ELF-1 (cell line): ENCODE results near the gene SSBP3.

ENCODE experiments used
- DNase-seq: peaks from one replicate; pipeline ENCODE4 v3.0.0-alpha.2; 2016; ENCODE audit warnings: low read depth, low spot score

SSBP3 gene

GRCh38 chr1:54305906-54306514 lies 100.2 kb downstream of the SSBP3 start:
- DNase-seq = no peak

DNA sequence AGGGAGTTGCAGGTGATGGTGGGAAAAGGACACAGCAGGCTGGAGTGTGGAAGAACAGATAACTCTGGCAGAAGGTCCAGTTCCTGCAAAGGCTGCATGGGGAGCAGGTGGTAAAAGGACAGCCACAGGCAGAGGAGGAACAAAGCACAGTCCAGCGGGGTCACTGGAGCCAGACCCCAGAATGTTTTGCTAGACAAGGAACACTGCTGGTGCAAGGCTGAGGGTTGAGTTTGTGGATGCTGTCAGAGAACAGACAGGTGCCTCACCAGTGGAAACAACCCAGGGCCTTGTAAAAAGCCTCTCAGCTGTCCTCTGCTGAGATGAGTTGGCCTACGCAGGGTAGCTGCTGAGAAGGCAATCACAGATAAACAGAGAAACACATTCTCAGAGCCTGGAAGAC lies 101.7 kb downstream of the SSBP3 start:
- no peak for DNase-seq

GRCh38 chr1:54302951-54303843 lies 103.0 kb downstream of the SSBP3 start:
- DNase-seq = no peak

GRCh38 chr1:54302549-54302948 lies 103.6 kb downstream of the SSBP3 start:
- no peak for DNase-seq

- DNase-seq = no peak
Observed at GRCh38 chr1:54301497-54301896, 104.7 kb downstream of the SSBP3 start.

GRCh38 chr1:54300401-54300800 lies 105.8 kb downstream of the SSBP3 start:
- no peak for DNase-seq

- no peak for DNase-seq
Observed at GRCh38 chr1:54299037-54299436, 107.2 kb downstream of the SSBP3 start.

DNA sequence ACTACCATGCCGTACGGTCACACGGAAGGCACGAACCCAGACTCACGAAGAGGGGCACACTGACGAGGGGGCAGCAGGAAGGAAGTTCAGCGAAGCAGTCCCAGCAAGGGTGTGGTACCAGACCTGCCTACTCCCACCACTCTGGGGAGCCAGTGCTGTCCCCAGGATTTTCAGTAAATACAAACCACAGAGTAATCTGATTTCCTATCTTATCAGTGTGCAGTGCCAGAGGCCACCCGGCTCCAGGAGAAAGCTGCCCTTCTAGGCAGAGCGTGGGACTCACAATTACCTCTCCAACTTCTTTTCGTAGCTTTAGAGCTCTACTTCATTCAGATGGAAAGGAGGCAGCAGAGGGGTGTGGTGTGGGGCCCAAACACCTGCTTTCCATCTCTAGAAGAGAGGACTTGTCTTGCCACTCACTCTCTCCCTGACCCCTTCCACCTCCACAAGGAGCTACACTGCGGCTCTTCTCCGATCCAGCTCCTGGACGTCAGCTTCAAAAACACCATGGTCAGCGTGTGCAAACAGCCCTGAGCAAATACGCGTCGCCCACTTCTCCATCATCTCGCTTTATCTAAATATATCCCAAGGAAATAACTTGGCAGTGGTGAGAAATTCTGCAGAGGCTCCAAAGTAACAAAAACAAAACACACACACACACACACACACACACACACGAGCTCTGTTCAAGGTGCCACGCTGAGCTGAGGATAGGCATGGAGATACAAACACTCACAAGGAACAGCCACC lies 107.7 kb downstream of the SSBP3 start:
- no peak for DNase-seq

DNA sequence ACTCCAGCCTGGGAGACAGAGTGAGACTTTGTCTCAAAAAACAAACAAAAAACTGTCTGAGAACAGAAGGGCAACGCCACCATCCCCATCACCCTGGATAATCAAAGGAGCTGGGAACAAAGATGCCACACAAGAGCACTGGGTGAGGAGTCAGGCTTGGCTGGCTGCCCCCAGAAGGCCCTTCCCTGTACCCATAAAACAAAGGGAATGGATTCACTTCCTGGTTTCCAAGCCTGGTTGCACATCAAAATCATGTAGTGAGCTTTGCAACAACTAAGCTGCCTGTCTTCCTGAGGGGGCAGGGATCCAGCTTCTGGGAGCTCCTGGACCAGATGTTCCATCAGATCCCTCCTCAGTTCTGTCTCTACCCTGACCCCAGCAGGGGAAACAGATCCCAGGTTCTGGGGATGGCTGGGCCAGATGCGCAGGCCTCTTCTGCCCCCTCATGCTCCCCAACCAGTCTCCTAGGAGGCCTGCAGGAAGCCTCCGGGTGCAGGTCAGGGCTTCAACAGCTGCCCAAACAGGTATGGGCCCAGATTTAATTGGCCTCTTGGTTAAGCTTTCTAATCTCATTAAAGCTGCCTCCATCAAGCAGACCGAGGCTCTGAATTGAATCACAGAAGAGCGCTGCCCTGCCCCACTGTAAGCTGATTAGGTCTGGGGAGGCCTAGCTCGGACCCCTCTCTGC lies 108.5 kb downstream of the SSBP3 start:
- no peak for DNase-seq

DNA sequence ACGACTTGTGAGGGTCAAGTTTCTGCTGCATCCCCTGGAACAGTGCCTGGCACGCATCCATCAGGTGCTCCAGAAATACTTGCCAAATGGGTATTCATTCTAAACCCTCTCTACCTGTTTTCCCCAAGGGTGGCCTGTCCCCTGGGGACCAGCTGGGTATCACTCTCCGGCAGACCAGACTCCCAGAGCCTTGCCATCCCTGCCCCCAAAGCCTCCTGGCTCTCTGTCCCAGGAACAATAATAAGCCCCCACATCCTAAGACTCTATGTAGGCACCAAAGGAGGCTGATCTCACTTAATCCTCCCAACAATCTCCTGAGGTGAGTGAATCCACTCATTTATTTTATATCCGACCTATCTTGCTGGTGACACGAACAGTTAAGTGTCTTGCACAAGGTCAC lies 109.5 kb downstream of the SSBP3 start:
- DNase-seq = no peak

GRCh38 chr1:54294887-54295286 lies 111.3 kb downstream of the SSBP3 start:
- DNase-seq = no peak

DNA sequence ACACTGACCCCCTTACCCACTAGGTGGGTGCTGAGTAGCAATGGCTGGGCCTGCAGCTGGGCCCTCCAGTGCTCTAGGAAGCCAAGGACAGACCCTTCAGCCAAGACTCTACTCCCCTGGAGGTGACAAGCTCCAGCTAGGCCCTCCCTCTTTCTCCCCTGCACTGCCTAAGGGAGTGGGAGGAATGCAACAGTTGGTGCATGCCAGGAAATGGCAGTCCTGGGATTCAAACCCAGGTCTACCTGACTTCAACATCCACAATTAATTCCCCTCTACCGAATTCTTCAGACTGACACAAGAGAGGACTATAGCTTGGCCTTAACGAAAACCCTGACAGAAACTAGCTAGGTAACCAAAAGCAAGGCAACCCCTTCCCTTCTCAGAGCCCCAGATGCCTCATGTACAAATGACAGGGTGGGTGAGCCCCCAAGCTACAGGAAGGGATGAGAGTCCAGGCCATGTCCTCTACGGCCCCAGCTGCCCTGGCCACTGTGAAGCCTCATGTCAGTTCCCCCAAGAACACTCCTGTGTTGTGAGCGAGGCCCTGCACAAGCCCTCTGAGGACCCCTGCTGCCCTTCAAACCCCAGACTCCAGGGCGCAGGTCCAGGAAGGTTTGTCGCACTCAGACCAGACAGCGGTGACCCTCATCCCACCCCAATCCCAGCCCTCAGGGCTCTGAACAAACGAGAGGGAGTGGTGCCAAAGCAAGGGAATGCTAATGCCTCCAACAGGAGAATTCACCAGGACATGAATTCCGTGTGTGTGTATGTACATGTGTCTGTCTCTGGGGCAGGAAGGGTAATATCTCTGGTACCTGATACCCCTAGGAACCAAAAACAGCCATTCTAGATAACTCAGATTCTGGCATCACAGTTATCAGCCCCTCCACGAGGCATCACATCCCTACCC lies 113.9 kb downstream of the SSBP3 start:
- no peak for DNase-seq

DNA sequence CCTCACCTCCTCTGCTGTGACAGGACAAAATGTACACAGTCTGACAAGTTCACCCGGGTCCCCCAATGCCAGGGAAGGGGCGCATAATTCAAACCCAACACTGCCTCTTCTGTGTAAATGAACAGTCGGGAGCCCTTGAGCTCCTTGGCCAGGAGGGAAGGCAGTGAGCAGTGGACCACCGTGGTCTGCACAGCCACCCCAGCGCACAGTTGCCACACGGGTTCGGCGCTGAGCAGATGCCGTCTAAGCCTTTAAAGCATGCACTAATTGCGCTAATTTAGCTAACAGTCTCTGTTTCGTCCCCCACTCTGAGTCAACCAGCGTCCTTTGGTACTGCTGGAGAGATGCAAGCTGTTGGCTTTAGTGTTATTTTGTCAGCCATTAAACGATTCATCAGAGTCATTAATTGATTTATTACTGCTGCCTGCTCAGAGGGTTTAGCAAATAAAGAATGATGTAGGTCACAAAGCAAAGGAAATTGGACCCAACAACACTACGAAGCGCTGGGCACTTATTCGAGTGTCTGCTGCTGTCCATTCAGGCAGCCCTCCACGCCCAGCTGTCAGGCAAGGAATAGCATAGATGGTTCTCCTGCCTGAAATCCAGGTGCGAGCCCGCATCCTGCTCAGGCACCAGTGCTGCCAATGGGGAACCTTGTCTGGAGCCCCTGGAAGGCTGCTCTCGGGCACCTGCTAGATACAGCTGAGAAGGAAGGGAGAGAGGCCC lies 114.8 kb downstream of the SSBP3 start:
- DNase-seq = no peak

DNA sequence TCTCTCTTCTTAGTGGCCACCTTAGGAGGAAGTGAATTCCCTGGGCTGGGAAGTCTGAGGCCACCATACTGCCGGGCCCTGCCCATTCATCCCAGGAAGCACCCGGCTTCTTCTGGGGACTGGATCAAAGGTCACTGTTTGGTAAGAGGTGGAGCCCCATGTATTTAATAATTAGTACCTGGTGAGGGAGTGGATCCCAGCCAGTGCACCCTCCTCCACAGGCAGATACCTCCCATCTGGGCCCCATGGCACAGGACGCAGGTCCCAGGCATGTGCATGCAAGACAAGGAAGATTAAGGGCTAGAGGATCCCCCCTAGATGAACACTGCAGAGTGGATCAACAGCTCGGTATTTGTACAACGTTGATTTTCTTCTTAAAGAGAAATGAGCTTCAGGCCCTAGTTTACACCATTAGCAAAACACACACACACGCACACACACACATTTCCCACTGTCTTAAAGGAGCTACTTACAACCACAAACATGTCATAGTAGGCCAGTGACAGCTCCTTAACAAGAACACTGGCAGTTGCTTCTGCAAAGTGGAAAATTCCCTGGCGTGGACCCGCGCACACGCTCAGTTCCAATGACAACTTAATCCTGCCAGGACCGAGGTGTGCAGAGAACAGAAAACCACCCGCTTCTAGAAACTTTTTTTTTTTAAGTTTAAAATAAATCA lies 115.5 kb downstream of the SSBP3 start:
- DNase-seq = no peak

- DNase-seq = no peak
Observed at GRCh38 chr1:54289712-54290233, 116.4 kb downstream of the SSBP3 start.

DNA sequence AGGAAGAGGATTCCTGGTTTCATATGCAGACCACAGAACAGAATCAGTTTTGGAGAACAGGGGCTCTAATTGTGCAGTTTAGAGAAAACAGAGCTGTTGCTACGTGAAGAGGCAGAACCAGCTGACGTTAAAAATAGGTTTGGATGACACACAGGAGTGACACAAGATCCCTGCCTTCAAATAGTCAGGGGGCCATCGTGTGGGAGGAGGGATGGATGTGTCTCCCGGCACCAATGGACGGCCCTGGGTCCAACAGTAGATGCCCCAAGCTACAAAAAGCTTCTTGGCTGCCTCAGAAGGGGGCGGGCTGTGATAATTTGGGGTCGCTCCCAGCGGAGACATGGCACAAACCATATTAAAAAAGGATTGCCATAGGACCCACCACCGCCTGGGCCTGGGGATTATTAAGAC lies 118.4 kb downstream of the SSBP3 start:
- no peak for DNase-seq

GRCh38 chr1:54287176-54287650 lies 119.0 kb downstream of the SSBP3 start:
- peak; percentile 70 for DNase-seq

- no peak for DNase-seq
Observed at GRCh38 chr1:54285815-54286345, 120.3 kb downstream of the SSBP3 start.
